ENCODE results near the gene CBX1.

- TF ChIP-seq CTCF (IDR thresholded peaks at IDR 0.05): no peak
- no peak for TF ChIP-seq POLR2A (IDR thresholded peaks at IDR 0.05)
These were observed 75.3 kb downstream of the CBX1 start for GRCh38 chr17:48025904-48026501.

All from body of pancreas (tissue), 4 donors.